ENCODE data around the gene MEF2B.
A peak's percentile ranks its signal among the peaks of the same experiment; 100 is the strongest.
"Not testable (repeated sequence)": the region's sequence is repeated elsewhere in the genome, so short reads cannot be mapped to it uniquely, and the experiment has no call there.

Gene MEF2B

GRCh38 chr19:19154768-19155494 lies 15.1 kb downstream of the MEF2B start:
- no peak for DNase-seq

DNA sequence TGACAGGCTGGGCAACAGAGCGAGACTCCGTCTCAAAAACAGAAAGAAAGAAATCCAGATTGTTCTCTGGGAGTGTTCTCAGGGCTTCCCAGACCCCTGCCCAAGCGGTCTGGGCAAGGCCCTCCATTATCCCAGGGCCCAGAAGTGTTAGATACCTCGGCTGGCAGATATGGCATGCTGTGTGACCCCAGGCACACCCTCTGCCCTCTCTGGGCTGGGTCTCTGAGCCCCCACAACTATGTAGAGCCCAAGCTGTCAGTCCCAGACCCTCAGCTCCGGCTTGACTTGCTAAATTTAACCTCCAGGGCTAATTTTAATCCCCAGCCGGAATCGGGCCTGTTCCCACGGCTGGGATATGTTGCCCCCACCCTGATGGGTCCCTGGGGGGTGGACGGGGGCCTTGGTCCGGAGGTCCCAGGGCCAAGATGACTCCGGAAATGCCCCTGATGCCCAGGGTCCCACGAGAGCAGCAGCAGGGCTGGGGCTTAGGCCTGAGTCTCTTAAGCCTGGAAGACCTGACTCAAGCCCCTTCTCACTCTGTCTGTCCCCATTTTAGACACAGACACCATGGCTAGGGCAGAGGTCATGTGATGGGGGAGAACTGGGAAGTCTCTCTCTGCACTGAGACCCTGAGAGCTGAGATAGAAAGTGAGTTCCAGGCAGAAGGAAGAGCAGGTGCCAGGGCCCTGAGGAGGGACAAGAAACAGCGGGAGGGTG lies 17.2 kb downstream of the MEF2B start:
- no peak for DNase-seq

GRCh38 chr19:19151418-19151817 lies 18.6 kb downstream of the MEF2B start:
- no peak for DNase-seq

DNA sequence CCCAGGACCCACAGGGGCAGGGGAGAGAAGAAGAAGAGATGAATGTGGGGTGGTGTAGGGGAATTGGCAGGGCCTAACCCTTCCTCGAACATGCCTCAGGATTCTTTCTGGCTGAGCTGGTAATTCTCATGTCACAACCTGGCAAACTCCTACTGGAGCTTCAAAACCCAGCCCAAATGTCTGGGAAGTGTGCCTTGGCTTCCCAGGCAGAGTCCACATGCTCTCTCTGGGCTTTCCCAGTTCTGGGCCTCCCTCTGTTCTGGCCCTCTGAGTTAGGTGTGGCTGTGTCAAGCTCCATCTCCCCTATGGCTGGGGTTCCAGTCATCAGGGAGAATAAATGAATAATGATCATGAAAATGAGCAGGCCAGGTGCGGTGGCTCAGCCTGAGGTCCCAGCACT lies 20.6 kb downstream of the MEF2B start:
- DNase-seq: no peak

DNA sequence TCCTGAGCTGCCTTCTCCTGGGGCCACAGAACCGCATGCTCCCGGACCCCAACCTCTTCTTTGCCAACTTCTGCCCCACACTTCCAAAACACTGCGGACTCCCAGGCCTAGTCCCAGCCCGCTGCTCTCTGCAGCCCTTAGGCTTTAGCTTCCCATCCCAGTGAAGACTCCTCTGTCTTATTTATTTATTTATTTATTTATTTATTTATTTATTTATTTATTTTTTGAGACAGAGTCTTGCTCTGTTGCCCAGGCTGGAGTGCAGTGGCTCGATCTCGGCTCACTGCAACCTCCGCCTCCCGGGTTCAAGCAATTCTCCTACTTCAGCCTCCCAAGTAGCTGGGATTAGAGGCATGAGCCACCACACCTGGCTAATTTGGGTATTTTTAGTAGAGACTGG lies 21.6 kb downstream of the MEF2B start:
- DNase-seq: not testable (repeated sequence)

- no peak for DNase-seq
Measured at GRCh38 chr19:19147344-19147743, 22.7 kb downstream of the MEF2B start.

DNA sequence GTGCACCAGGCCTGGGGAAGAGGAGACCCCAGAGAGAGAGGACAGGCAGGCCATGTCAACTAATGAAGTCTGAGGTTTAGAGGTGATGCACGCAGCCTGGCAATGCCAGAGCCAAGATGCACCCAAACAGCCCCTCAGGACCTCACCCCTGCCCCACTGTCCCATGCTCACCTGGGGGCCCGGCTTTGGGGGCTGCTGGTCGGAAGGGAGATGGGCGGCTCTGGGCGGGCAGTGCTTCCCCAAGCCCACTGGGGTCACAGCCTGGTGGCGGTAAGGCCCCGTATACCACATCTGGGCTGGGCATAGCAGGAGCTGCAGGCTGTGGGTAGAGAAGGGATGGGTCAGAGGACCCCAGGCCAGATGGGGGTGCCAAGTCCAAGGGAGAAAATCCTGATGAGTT lies 23.2 kb downstream of the MEF2B start:
- no peak for DNase-seq

GRCh38 chr19:19145684-19146608 lies 24.1 kb downstream of the MEF2B start:
- DNase-seq: peak; percentile 29

GRCh38 chr19:19145281-19145680 lies 24.8 kb downstream of the MEF2B start:
- no peak for DNase-seq

DNA sequence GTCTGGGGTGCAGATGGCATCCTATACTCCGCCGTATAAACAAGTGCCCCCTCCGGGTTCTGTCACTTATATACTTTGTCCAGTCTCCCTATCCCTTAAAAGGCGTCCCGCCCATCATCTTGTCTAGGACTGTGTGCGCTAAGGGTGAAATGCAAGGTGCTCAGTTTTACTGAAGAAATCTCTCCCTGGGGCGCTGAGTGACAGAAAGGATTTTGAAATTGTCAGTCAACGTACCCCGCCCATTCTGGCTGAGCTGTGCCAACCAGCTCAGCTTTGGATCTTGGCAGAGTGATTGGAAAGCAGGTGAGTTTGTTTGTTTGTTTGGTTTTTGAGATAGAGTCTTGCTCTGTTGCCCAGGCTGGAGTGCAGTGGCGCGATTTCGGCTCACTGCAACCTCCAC lies 27.7 kb downstream of the MEF2B start:
- DNase-seq: no peak

DNA sequence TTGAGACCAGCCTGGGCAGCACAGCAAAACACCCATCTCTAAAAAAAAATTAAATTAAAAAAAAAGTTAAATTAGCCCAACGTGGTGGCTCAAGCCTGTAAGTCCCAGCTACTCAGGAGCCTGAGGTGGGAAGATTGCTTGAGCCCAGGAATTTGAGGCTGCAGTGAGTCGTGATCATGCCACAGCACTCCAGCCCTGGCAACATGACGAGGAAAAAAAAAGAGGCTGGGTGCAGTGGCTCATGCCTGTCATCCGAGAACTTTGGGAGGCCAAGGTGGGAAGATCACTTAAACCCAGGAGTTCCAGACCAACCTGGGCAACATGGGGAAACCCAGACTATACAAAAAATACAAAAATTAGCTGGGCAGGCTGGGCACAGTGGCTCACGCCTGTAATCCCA lies 29.6 kb downstream of the MEF2B start:
- DNase-seq: no peak

DNA sequence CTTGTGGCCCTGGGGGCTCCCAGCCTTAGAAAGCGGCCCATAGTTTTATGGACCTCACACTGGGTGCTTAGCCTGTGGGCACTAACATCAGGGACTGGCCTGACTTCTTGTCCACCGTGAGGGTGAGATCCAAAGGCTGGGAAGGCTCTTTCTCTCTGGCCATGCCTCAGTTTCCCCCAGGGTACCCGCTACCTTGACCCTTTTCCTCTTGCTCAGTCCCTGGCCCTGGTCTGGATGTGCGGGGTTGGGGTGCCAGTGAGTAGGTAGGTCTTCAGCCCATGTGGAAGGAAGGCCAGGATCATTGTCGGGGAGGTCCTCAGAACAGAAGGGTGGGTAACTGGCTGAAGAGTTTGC lies 30.2 kb downstream of the MEF2B start:
- no peak for DNase-seq

DNA sequence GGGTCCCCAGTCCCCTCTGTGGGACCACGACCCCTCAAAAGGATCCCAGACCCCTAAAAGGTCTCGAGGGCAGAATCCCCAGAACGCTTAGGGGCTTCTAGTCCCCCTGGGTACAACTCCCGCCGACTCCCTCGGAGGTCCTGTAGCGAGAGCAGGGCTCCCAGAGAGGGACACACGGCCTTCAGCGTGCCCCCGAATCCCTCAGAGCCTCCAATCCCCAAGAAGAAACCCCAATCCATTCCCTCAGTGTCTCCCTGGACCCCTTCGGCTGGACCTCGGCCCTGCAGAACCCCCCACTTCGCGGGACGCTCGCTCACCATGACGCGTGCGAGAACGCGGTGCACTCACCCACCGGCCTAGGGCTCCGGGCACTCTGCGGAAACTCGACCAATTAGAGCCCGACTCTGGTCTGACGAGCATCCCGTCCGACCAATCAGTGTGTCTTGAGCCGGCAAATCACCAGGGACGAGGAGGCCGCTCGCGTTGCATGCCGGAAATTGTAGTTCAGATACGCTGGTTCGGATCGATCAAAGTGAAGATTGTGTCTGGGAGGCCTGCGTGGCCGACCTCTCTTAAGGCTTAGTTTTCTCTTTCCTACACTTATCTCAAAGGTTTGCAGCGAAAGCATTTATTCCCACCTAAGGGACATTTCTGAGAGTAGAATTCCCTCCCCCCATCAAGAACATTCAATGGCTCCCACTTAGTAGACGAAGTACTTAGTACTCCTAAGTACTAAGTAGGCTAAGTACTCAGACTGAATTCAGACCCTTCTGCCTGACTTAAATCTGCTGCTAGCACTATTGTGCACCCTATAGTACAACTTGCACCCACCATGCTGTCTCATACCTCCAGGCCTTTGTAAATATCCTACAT lies 31.7 kb downstream of the MEF2B start, which contains the start of gene TMEM161A:
Gene TMEM161A, minus strand, starts transcription at position 370 of the 873 bp plus-strand sequence. Its CDS starts 50 bp downstream, at position 320.
- DNase-seq: peak; percentile 96

GRCh38 chr19:19137556-19138108 lies 32.4 kb downstream of the MEF2B start:
- no peak for DNase-seq

- DNase-seq: not testable (repeated sequence)
Measured at GRCh38 chr19:19135713-19136112, 34.4 kb downstream of the MEF2B start.

DNA sequence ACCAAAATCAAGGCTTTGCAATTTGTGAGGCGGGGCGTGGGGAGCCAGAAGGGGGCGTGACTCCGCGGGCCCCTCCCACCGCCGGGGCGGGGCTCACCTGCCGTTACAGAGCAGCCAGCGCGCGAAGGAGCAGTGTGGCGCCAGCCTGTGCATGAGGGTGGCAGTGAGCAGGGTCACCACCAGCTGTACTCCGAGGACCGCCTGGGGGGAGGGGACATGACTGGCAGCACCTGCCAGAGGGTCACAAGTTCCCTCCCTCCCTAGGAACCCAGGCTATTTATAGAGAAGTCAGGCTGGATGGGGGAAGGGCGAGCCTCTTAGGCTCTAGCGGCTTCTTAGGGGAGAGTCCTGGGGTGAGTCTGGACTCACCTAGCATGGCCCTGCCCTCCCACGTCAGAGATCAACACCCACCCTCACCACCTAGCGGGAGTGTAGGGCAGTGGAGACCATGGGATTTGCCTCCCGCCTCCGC lies 35.3 kb downstream of the MEF2B start:
- peak; percentile 88 for DNase-seq

GRCh38 chr19:19133985-19134384 lies 36.1 kb downstream of the MEF2B start:
- no peak for DNase-seq

DNA sequence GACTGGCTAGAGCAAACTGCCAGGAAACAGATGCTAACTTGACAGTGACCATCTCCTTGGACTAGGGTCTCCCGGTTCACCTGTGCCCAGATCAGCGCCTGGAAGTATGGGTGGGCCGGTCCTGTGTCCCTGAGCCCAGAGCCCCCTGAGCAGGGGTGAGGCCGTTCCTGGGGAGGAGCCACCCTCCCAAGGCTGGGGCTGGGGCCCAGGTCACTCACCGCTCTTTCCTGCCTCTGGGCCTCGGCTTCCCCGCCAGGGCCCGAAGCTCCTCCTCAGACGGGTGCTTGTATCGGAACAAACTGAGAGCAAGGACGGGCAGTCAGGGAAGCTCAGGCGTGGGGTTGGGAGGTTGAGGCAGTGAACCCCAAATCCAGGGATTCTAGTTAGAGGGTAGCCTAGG lies 37.2 kb downstream of the MEF2B start:
- DNase-seq: no peak

GRCh38 chr19:19131989-19132388 lies 38.1 kb downstream of the MEF2B start:
- DNase-seq: no peak

DNA sequence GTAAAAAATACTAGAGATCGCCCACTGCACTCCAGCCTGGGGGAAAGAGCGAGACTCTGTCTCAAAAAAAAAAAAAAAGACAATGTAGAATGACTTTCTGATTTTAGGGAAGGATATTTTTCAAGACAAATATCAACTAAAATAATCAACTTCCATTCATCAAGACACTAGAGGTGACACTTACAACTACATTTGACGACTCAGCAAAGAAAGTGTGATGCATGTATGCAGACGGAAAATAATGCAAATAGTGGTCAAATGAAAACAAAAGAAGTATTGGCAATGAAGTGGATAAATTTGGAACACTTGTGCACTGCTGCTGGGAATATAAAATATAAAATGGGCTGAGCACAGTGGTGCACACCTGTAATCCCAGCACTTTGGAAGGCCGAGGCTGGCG lies 44.0 kb downstream of the MEF2B start:
- no peak for DNase-seq

- DNase-seq: no peak
Measured at GRCh38 chr19:19123386-19123785, 46.7 kb downstream of the MEF2B start.

DNA sequence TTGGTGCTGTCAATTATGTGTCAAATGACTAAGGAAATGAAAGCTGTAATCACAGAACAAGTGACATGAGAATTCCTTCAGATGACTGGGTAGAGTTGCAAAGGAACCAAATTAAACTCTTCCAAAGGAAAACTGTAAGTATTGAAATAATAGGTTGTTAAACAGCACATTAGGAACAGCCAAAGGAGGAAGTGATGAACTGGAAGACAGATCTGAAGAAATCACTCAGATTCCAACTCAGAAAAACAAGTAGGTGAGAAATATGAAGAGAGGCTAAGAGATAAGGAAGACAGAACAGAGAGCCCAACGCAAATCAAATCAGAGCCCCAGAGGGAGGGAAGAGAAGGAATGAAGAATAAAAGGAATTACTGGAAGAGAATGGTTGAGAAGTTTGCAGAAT lies 47.2 kb downstream of the MEF2B start:
- DNase-seq: no peak
